Lower leg skin (tissue), 4 donors: Measurements from ENCODE around the gene MCM9. TPM values are rescaled to one million over a fixed set of nuclear protein-coding genes. Genes with fewer than 3 reads are reported as not detected.

Source experiments
- DNase-seq, 2 donors: peaks; one replicate each; pipeline ENCODE4 v3.0.0-alpha.2; 2019; ENCODE audit warnings: low spot score in 2 of 2
- H3K4me3 ChIP-seq: fragments of 200-600 bp; sonication (generic); 2 replicates; pipeline ENCODE4 v1.5.1; 2017; ENCODE audit warnings: mild to moderate bottlenecking, low read depth; ENCODE audit not compliant: poor library complexity, severe bottlenecking
- CTCF ChIP-seq, 3 donors: fragments of 450-650 bp; IDR thresholded peaks; one replicate each; pipeline ENCODE4 v1.5.1; 2016; ENCODE audit warnings: antibody characterized with exemption in 3 of 3, mild to moderate bottlenecking in 3 of 3, moderate library complexity in 2 of 3
- POLR2A ChIP-seq, 2 donors: fragments of 450-650 bp; IDR thresholded peaks; one replicate each; pipeline ENCODE4 v1.6.1; 2016 to 2017; ENCODE audit warnings: antibody characterized with exemption in 2 of 2, mild to moderate bottlenecking in 1 of 2, moderate library complexity in 1 of 2
- WGBS, 2 donors: methylation state at CpG; one replicate each; pipeline ENCODE4 v1.1.5; 2018; 5-methylcytosine and 5-hydroxymethylcytosine counted together
- intact Hi-C: fragments of 100-400 bp; cut with DNase I; formaldehyde crosslinking; loops from one replicate; pipeline ENCODE4 v1.15.0; 2023; ENCODE audit warnings: low total_unique reads
- total RNA-seq, 4 donors: library from RNA; depleted of rRNA; stranded (reverse); fragments of >200 nt; gene quantifications; one replicate each; pipeline ENCODE4 v1.1.0, GENCODE V29; 2016

Gene MCM9
- total RNA-seq, 4 donors from 2014 or later: 21.3 to 29.6 (median 27.6) TPM

GRCh38 chr6:118843685-118844390 lies 91.1 kb downstream of the MCM9 start:
- intact Hi-C loops: no loop called here
- 72 to 82% methylated on average over 4 of the region's 4 CpGs for WGBS, 2 donors
- H3K4me3 ChIP-seq: no peak overlapping the region
- DNase-seq: no peak
- TF ChIP-seq CTCF (IDR thresholded peaks at IDR 0.05) (no peak), POLR2A (IDR thresholded peaks at IDR 0.05) (no peak)

GRCh38 chr6:118830691-118831090 lies 104.3 kb downstream of the MCM9 start:
- no peak for DNase-seq
- intact Hi-C loops: no loop called here
- 79 to 93% methylated on average over 2 of the region's 2 CpGs for WGBS, 2 donors
- no peak for TF ChIP-seq CTCF (IDR thresholded peaks at IDR 0.05)
- no peak for TF ChIP-seq POLR2A (IDR thresholded peaks at IDR 0.05)
- H3K4me3 ChIP-seq: no peak overlapping the region

- TF ChIP-seq CTCF (IDR thresholded peaks at IDR 0.05) (no peak), POLR2A (IDR thresholded peaks at IDR 0.05) (no peak)
- DNase-seq: no peak
- intact Hi-C loops: no loop called here
- H3K4me3 ChIP-seq: no peak overlapping the region
- WGBS, 2 donors: 96 to 97% methylated on average over 2 of the region's 2 CpGs
Observed at GRCh38 chr6:118829817-118830478, 105.0 kb downstream of the MCM9 start.

GRCh38 chr6:118826096-118826495 lies 108.9 kb downstream of the MCM9 start:
- intact Hi-C loops: no loop called here
- 89 to 96% methylated on average over 4 of the region's 4 CpGs for WGBS, 2 donors
- DNase-seq: no peak
- H3K4me3 ChIP-seq: no peak overlapping the region
- TF ChIP-seq POLR2A (IDR thresholded peaks at IDR 0.05): no peak
- no peak for TF ChIP-seq CTCF (IDR thresholded peaks at IDR 0.05)

GRCh38 chr6:118825661-118826060 lies 109.3 kb downstream of the MCM9 start:
- TF ChIP-seq CTCF (IDR thresholded peaks at IDR 0.05): no peak
- TF ChIP-seq POLR2A (IDR thresholded peaks at IDR 0.05): no peak
- DNase-seq: no peak
- intact Hi-C loops: no loop called here
- WGBS, 2 donors: 94 to 99% methylated on average over 4 of the region's 4 CpGs
- H3K4me3 ChIP-seq: no peak overlapping the region
